ENCODE measurements around the gene TMEM45A.
"Not testable (repeated sequence)": the region's sequence is repeated elsewhere in the genome, so short reads cannot be mapped to it uniquely, and the experiment has no call there.

Gene TMEM45A

GRCh38 chr3:100537646-100538338, 45.4 kb downstream of the TMEM45A start:
- no peak for DNase-seq

- no peak for DNase-seq
Observed at GRCh38 chr3:100538339-100538706, 45.9 kb downstream of the TMEM45A start.

GRCh38 chr3:100540791-100541334, 48.4 kb downstream of the TMEM45A start:
- peak; percentile 8 for DNase-seq

DNA sequence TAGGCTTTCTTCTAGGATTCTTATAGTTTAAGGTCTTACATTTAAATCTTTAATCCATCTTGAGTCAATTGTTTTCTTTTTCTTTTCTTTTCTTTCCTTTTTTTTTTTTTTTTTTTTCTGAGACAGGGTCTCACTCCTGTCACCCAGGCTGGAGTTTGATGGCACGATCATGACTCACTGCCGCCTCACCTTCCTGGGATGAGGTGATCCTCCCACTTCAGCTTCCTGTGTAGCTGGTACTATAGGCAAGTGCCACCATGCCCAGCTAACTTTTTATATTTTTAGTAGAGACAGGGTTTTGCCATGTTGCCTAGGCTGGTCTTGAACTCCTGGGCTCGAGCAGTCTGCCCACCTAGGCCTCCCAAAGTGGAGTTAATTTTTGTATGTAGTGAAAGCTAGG, 49.0 kb downstream of the TMEM45A start:
- not testable (repeated sequence) for DNase-seq

- DNase-seq = no peak
Observed at GRCh38 chr3:100545371-100545770, 53.0 kb downstream of the TMEM45A start.

GRCh38 chr3:100546020-100546744, 53.8 kb downstream of the TMEM45A start:
- no peak for DNase-seq

DNA sequence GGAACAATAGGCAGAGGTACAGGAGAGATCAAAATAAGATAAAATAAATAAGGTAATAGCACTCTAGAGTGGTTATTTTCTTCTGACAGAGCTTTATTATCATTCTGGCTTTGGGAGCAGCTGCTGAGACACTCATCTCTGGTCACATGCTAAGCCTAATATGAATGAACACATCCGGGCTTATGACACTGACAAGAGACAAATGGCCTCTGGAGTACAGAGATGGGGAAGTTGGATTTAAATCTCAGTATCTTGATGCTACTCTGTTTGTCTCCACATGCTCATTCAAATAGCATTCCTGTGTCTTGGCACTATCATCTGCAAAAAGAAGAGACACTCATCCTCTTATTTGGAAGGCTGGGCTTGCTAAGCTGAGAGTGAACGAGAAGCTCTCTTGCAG, 55.6 kb downstream of the TMEM45A start:
- DNase-seq = peak; percentile 65

DNA sequence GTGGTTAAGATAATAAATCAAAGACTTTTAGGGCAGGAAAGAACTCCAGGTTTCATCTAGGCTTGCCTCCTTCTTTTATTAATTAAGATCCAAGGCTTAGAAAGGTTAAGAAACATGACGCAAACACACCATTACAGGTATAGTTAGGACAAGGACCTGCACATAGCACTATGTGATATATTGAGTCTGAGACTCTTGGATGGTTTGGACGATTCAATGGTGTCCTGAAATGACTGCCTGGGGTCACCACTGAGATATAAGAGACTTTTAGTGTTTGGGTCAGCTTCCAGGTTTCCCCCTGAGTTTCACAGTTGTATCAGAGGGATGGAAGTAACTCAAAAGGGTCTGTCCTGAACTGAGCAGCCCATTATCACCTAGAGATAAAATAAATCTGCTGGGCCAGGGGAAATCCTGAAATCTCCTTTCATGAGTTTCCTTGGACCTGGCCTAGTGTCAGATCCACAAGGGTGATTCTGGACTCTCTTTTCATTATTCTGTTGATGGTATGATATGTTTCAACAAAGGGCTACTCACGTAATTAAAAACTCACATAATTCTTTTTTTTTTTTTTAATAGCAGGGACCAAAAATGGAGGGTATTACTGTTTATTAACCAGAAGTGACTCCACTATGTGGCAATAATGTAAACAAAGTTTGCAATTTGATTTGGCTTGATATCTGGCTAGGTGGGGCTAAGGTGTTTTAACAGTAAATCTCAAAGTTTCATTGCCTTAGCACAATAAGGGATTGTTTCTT, 61.4 kb downstream of the TMEM45A start:
- DNase-seq = no peak

DNA sequence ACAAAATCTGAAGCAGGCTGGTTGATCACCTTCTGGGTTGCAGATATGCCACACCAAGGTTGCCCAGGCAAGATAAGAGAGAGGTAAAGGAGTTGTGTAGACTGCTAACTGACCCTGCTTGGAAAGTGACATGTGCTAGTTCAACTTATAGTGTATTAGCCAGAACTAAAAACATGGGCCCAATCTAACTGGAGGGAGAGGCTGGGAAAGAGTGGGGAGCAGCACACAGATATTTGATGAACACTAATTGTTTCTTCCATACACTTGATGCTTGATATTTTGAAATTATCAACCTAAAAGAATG, 61.9 kb downstream of the TMEM45A start:
- DNase-seq = no peak

DNA sequence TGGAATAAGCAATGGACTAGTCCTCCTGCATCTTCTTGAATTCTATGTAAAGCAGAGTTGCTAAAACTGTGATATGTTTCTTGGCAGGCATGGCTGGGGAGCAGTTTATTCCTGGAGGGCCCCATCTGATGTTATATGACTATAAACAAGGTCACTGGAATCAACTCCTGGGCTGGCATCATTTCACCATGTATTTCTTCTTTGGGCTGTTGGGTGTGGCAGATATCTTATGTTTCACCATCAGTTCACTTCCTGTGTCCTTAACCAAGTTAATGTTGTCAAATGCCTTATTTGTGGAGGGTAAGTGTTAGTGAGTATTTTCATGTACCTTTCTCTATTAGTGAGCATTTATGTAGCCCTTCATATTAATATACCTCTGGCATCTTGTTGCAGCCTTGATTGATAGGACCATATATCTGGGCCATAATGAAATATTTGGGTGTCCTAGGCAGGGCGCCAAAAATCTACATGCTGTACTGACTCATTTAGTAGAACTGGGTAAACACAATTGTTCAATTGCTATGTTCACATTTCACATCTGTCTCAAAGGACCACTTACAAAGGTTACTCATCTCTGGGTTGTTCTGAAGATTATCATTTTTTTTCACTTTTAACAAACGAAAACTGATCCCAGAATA, 64.4 kb downstream of the TMEM45A start:
- DNase-seq = no peak

DNA sequence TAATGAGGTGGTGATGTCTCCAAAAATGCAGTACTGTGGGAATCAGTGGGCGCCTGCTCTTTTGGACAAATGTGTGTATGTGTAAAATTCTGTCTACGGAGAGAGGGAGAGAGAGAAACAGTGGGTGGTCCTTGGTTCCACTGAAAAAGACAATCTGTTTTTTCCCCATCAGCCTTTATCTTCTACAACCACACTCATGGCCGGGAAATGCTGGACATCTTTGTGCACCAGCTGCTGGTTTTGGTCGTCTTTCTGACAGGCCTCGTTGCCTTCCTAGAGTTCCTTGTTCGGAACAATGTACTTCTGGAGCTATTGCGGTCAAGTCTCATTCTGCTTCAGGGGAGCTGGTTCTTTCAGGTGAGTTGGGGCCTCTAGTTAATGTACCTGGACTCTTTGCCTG, 65.8 kb downstream of the TMEM45A start:
- no peak for DNase-seq

DNA sequence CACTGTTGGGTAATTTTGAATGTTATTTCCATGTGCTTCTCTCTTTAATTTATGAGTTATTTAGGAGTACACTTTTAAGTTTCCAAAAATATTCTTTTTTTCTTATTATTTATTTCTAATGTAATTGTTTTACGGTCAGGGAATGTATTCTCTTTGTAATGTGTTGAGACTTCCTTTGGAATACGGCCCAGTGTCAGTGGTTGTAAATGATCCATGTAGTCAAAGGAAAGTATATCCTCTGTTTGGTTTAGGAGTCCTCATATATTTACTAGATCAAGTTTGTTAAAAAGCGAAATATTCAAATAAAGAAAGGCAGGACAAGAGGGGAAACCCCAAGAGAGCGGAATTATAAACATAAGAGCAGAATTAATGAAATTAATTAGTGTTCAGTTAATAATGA, 68.0 kb downstream of the TMEM45A start:
- DNase-seq = no peak

GRCh38 chr3:100561459-100562158, 69.2 kb downstream of the TMEM45A start:
- peak; percentile 52 for DNase-seq

GRCh38 chr3:100562224-100562857, 69.9 kb downstream of the TMEM45A start:
- DNase-seq = peak; percentile 14

GRCh38 chr3:100563228-100563627, 70.8 kb downstream of the TMEM45A start:
- DNase-seq = no peak

GRCh38 chr3:100563652-100564211, 71.3 kb downstream of the TMEM45A start:
- DNase-seq = no peak

DNA sequence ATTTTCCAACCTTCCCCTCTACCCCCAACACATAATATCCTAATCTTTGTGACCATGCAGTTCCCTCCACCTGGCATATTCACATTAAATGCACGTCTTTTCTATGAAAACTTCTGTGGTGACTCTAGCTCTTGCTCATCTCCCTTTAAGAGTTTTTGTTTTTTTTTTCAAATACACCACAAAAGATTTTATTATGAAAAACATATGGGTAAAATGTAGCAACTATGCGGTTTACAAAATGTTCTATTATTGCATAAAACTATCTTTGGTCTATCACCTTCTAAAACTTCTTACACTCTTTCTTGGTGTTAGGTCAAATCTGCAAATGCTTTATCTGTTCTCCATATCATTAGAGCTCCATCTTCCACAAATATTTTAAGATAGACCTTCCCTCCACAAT, 78.4 kb downstream of the TMEM45A start:
- no peak for DNase-seq

DNA sequence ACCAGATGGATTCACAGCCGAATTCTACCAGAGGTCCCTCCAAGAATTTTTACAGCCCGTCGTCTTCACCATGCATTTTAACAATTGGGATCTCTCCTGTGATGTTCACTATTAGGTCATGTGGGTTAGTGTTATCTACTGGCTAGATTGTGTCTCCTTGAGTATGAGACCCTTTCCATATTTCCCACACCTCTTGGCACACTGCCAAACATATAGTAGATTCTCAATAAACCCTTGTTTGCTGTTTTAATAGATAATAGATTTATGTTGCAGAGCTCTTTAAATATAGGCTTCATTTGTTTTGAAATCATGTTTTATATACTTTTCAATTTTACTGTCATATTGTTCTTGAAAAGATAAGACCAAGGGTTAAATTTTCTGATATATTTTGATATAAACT, 82.1 kb downstream of the TMEM45A start:
- DNase-seq = no peak

- DNase-seq = no peak
Observed at GRCh38 chr3:100575704-100576103, 83.3 kb downstream of the TMEM45A start.

GRCh38 chr3:100577382-100578008, 85.1 kb downstream of the TMEM45A start:
- no peak for DNase-seq

DNA sequence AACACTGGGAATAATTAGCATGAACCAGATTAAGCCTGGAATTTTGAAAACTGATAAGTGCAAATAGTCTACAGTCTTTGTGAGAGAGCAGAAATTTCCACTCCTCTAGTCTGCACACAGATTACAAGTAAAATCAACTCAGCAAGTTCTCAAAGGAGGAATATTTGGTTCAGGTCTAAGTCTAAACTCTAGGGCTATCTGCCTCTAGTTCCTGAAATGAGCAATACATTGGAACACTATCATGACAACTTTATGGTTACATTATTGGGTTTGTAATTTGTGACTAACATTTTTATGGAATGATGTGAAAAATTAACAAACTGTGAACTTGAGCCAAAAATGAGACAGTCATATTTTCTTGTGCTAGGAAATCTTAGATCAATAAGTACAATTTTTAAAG, 86.2 kb downstream of the TMEM45A start:
- no peak for DNase-seq

Data from NCI-H82 (cell line).